DMS79 (cell line): ENCODE measurements around the gene ADNP2.

Experiments
- DNase-seq: peaks from one replicate; lab custom pipeline; 2025; lab: John Stamatoyannopoulos, UW

ADNP2 gene

GRCh38 chr18:80172056-80172455, 63.0 kb downstream of the ADNP2 start:
- DNase-seq, result no peak

- DNase-seq, result no peak
Measured at GRCh38 chr18:80173060-80173459, 64.0 kb downstream of the ADNP2 start.

- no peak for DNase-seq
Measured at GRCh38 chr18:80175451-80176204, 66.6 kb downstream of the ADNP2 start.

- DNase-seq, result no peak
Measured at GRCh38 chr18:80176334-80177073, 67.4 kb downstream of the ADNP2 start.

GRCh38 chr18:80177128-80177527, 68.1 kb downstream of the ADNP2 start:
- no peak for DNase-seq

GRCh38 chr18:80178935-80179818, 70.1 kb downstream of the ADNP2 start:
- no peak for DNase-seq

- DNase-seq, result no peak
Measured at GRCh38 chr18:80179857-80180558, 70.9 kb downstream of the ADNP2 start.

- DNase-seq, result no peak
Measured at GRCh38 chr18:80180778-80181564, 71.9 kb downstream of the ADNP2 start.

- no peak for DNase-seq
Measured at GRCh38 chr18:80181642-80182461, 72.8 kb downstream of the ADNP2 start.

- no peak for DNase-seq
Measured at GRCh38 chr18:80182855-80183254, 73.8 kb downstream of the ADNP2 start.

- DNase-seq, result no peak
Measured at GRCh38 chr18:80183273-80184050, 74.4 kb downstream of the ADNP2 start.

- DNase-seq, result no peak
Measured at GRCh38 chr18:80184243-80184772, 75.2 kb downstream of the ADNP2 start.

GRCh38 chr18:80185545-80185944, 76.5 kb downstream of the ADNP2 start:
- DNase-seq, result no peak

GRCh38 chr18:80187956-80188642, 79.0 kb downstream of the ADNP2 start:
- no peak for DNase-seq

GRCh38 chr18:80188643-80189530, 79.8 kb downstream of the ADNP2 start:
- no peak for DNase-seq

- DNase-seq, result no peak
Measured at GRCh38 chr18:80189531-80189865, 80.4 kb downstream of the ADNP2 start.
